ENCODE results near the gene PDE5A. TPM values are rescaled to one million over a fixed set of nuclear protein-coding genes. Genes with fewer than 3 reads are reported as not detected.

The PDE5A gene
- total RNA-seq, 1 donor from 2014 or later, result 0.10 TPM

DNA sequence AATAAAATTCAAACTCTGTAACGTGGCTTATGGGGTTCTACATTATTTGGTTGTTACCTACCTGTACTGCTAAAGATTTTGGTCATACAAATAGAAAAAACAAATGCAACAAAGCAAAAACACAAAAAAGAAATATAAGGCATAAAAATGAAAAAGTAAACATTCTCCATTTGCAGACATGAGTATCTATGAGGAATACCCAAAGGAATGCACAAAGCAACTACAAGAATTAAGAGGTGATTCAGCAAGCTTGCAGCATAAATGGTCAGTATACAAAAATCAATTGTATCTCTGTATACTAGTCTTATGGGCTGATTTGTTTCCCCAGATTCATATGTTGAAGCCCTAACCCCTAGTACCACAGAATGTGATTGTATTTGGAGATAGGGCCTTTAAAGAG, 3.6 kb upstream of the PDE5A start:
- Mint-ChIP-seq H3K27ac (no peak overlapping the region), H3K4me3 (no peak overlapping the region), H3K4me1 (ENCODE audit: low read depth) (peaks cover 15% of the 10 kb centered on the region), H3K9me3 (no peaks in the 10 kb centered on the region), H3K36me3 (ENCODE audit: low read depth) (peaks cover 2% of the 10 kb centered on the region), H3K27me3 (ENCODE audit: insufficient read depth) (peaks cover 45% of the 10 kb centered on the region)
- no peak for DNase-seq (ENCODE audit: low spot score)
- intact Hi-C loops (cut with micrococcal nuclease), result no loop called here

DNA sequence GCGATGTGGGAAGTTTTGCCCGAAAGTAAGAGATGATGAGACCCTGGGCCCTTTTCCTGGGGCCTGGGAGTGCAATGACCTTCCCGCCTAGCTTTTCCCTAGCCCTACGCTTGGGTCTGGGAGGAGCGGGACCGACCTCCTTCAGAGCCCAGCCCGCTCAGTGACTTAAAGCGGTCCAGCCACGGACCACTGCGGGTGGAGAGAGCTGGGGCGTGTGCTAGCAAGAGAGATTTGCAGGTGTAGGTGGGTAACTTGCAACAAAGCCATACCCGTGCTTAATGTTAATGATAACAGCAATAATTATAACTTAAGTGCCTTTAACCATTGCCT, 503 bp upstream of the PDE5A start:
- DNase-seq (ENCODE audit: low spot score), result no peak
- intact Hi-C loops (cut with micrococcal nuclease), result loop anchor here (1.0 to 5.0 kb wide), 4 partner anchors 177 to 1352 kb away; no protein-coding TSS in a partner anchor
- no peak overlapping the region for H3K27ac Mint-ChIP-seq
- H3K4me1 Mint-ChIP-seq (ENCODE audit: low read depth), result peaks cover 23% of the 10 kb centered on the region
- H3K9me3 Mint-ChIP-seq, result no peaks in the 10 kb centered on the region
- H3K36me3 Mint-ChIP-seq (ENCODE audit: low read depth), result peaks cover 2% of the 10 kb centered on the region
- H3K27me3 Mint-ChIP-seq (ENCODE audit: insufficient read depth), result peaks cover 50% of the 10 kb centered on the region
- H3K4me3 Mint-ChIP-seq, result peak overlapping the region; percentile 72

DNA sequence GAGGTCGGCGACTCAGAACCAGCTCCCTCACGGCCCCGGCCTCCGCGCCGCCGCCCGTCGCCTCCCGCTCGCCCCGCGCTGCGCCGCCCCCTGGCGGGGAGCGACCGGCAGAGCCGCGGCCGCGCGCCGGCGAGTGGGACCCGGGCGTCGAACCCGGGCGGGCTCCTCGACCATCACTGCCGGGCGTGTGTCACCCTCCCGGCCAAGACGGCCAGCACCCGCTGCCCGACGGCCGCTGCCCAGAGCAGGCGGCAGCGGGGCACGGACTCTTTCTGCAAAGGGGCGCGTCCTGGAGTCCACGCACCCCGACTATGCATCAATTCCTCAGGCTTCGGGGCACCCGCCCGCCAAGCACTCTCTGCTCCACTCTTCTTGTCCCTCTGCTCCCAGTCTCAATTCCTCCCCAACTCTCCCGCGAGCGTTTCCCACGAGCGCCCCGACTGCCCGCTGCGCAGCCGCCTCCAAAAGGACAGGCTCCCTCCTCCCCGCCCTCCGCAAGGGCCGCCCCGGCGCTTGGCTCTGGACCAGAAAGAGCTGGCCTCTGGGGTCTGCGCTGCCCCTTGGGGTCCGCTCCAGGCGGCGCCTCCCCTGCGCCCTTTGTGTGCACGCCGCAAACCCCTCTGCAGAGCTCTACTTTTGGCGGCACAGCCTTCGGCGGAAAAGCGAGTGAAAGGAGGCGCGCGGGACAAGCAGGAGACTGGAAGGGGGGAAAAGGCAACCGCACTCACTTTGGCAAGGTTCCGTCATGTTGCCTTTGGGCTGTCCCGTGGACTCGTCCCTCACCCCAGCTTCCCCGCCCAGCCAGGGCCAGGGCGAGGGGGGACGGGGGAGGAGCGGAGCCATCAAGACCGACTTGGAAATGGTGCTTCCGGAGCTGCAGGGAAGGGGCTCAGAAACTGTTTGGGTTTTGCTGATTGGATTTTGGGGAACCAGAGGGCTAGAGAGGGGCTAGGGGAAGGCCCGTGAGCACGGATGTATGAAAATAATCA, 1.0 kb downstream of the PDE5A start:
- peaks cover 45% of the 10 kb centered on the region for H3K27me3 Mint-ChIP-seq (ENCODE audit: insufficient read depth)
- peak; percentile 31 for DNase-seq (ENCODE audit: low spot score)
- peaks cover 23% of the 10 kb centered on the region for H3K4me1 Mint-ChIP-seq (ENCODE audit: low read depth)
- peaks cover 2% of the 10 kb centered on the region for H3K36me3 Mint-ChIP-seq (ENCODE audit: low read depth)
- no peak overlapping the region for H3K27ac Mint-ChIP-seq
- H3K4me3 Mint-ChIP-seq, result peak overlapping the region; percentile 86
- H3K9me3 Mint-ChIP-seq, result no peaks in the 10 kb centered on the region
- intact Hi-C loops (cut with micrococcal nuclease), result loop anchor here (1.0 to 5.0 kb wide), 4 partner anchors 68 to 1350 kb away; no protein-coding TSS in a partner anchor

DNA sequence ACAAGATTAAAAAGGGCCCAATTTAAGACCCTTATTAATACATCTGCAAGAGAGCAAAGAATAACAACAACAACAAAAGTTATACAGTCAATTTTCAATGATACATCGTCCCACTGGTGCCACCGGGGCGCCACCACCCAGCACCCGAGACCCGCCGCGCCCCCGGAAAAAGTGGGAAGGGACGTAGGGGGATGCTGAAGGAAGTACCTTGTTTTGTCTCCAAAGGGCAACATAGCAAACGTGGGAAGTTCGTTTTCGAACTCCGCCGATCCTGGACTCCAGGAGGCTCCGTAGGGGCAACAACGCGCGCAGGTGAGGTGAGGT, 1.7 kb downstream of the PDE5A start:
- DNase-seq (ENCODE audit: low spot score), result no peak
- intact Hi-C loops (cut with micrococcal nuclease), result loop anchor here (1.0 to 5.0 kb wide), 3 partner anchors 68 to 1350 kb away; no protein-coding TSS in a partner anchor
- Mint-ChIP-seq H3K36me3 (ENCODE audit: low read depth) (peaks cover 2% of the 10 kb centered on the region), H3K4me3 (peak overlapping the region; percentile 85), H3K9me3 (no peaks in the 10 kb centered on the region), H3K27me3 (ENCODE audit: insufficient read depth) (peaks cover 41% of the 10 kb centered on the region), H3K27ac (no peak overlapping the region), H3K4me1 (ENCODE audit: low read depth) (peaks cover 23% of the 10 kb centered on the region)

DNA sequence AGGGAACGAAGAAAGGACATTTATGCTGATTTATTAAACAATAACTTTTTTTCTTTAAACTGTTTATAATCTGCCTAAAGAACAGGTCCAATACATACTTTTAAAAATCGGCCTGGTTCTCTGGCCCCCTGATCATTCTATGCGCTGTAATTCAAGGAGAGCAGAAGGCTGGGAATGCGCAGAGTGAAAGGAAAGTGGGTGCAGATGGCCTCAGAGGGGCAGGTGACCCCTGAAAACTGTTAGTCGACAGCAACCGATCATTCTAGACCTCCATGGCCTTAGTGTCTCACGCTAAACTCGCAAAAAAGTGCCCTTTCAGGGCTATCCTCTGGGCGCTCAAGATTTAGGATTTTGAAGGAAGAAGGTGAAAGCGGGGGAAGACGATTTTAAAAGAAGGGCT, 2.2 kb downstream of the PDE5A start:
- Mint-ChIP-seq H3K27me3 (ENCODE audit: insufficient read depth) (peaks cover 38% of the 10 kb centered on the region), H3K4me3 (peak overlapping the region; percentile 85), H3K9me3 (no peaks in the 10 kb centered on the region), H3K36me3 (ENCODE audit: low read depth) (peaks cover 2% of the 10 kb centered on the region), H3K27ac (no peak overlapping the region), H3K4me1 (ENCODE audit: low read depth) (peaks cover 23% of the 10 kb centered on the region)
- DNase-seq (ENCODE audit: low spot score), result no peak
- intact Hi-C loops (cut with micrococcal nuclease), result loop anchor here (5.0 kb wide), 2 partner anchors 174 to 1349 kb away; no protein-coding TSS in a partner anchor

DNA sequence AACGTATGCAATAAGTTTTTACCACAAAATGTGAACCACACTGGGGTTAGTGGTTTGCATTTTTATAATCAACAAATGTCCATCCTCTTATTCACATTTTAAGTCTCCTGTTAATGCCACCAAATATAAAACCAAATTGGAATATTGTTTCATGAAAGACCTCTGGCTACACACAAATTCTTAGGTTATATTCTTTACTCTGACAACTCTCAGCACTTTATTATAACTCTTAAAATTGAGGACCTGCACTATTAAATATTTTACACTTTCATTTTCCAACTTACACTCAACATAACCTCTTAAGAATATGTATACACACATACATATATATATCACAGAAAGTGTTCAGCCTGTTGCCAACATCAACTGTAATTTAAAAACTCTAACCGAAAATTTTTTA, 2.8 kb downstream of the PDE5A start:
- intact Hi-C loops (cut with micrococcal nuclease), result loop anchor here (5.0 kb wide), 2 partner anchors 173 to 1348 kb away; no protein-coding TSS in a partner anchor
- no peak overlapping the region for H3K4me3 Mint-ChIP-seq
- DNase-seq (ENCODE audit: low spot score), result no peak
- H3K4me1 Mint-ChIP-seq (ENCODE audit: low read depth), result peaks cover 23% of the 10 kb centered on the region
- H3K27ac Mint-ChIP-seq, result no peak overlapping the region
- H3K36me3 Mint-ChIP-seq (ENCODE audit: low read depth), result peaks cover 2% of the 10 kb centered on the region
- H3K27me3 Mint-ChIP-seq (ENCODE audit: insufficient read depth), result peaks cover 34% of the 10 kb centered on the region
- H3K9me3 Mint-ChIP-seq, result no peaks in the 10 kb centered on the region

DNA sequence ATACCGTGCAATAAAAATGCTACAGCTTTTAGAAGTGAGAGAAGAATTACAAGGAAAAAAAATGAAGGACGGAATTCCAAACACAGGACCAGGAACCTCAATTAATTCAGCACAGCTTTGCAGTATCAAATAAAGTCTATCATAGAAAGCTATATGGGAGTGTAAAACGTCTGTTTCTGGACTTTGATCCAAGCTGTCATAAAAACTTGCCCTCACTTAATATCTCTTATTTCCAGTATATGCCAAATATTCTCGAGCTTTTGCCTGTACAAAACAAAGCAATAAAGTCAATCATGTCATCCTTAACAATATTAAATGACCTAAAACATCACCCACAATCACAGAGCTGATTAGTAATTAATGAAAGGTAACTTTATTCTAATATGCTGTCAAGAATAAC, 4.2 kb downstream of the PDE5A start:
- H3K4me1 Mint-ChIP-seq (ENCODE audit: low read depth), result peaks cover 23% of the 10 kb centered on the region
- H3K9me3 Mint-ChIP-seq, result no peaks in the 10 kb centered on the region
- intact Hi-C loops (cut with micrococcal nuclease), result no loop called here
- no peak overlapping the region for H3K4me3 Mint-ChIP-seq
- peaks cover 2% of the 10 kb centered on the region for H3K36me3 Mint-ChIP-seq (ENCODE audit: low read depth)
- DNase-seq (ENCODE audit: low spot score), result no peak
- peaks cover 30% of the 10 kb centered on the region for H3K27me3 Mint-ChIP-seq (ENCODE audit: insufficient read depth)
- H3K27ac Mint-ChIP-seq, result no peak overlapping the region

DNA sequence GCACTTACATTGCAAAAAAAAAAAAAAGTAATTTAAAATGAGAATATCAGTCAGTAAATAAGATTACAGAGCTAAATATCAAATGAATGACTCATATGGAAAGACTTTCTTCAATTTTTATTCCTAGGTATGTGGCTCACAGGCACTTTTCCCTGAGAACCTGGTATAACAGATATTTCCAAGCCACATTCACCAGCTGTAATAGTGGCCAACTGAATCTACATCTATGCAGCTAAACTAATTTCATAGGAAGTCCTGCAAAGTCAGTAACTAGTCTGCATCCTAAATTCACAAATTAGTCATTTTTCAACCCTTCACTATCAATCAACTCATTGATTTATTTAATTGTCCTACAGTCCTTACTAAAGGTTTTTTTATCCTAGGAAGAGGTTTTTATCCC, 5.6 kb downstream of the PDE5A start:
- Mint-ChIP-seq H3K9me3 (no peaks in the 10 kb centered on the region), H3K27me3 (ENCODE audit: insufficient read depth) (peaks cover 32% of the 10 kb centered on the region), H3K27ac (no peak overlapping the region), H3K36me3 (ENCODE audit: low read depth) (peaks cover 1% of the 10 kb centered on the region), H3K4me1 (ENCODE audit: low read depth) (peaks cover 12% of the 10 kb centered on the region), H3K4me3 (no peak overlapping the region)
- intact Hi-C loops (cut with micrococcal nuclease), result no loop called here
- DNase-seq (ENCODE audit: low spot score), result no peak

DNA sequence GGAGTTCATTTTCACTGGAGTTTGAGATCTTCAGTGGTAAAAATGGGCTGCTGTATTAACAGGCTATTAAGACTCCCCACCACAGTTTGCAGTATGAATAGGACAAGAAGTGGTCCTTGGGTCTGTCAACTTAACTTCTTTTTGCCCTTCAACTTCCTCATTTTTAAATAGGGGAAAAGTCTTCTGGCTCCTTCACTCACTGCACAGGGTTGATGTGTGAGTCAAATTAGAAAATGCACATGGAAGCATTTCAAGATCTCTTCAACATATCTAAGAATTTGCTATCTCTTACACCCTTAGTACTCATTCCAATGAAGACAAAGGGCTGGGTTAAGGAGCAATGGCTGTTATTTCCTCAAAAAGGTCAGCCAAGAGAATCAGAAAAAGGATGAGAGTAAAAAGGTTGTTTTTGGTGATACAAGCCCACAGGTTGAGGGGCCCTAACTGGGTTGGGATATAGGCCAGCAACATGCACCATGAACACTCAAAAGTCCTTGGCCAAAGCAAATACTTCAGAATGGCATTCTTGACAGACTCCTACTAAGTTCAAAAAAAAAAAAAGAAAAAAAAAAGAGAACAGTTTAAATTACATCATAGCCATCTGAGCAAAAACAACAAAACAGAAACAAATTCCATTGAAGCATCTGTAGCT, 13.4 kb downstream of the PDE5A start:
- DNase-seq (ENCODE audit: low spot score), result no peak
- Mint-ChIP-seq H3K27ac (no peak overlapping the region), H3K4me1 (ENCODE audit: low read depth) (no peaks in the 10 kb centered on the region), H3K27me3 (ENCODE audit: insufficient read depth) (peaks cover 12% of the 10 kb centered on the region), H3K36me3 (ENCODE audit: low read depth) (no peaks in the 10 kb centered on the region), H3K9me3 (no peaks in the 10 kb centered on the region), H3K4me3 (no peak overlapping the region)
- intact Hi-C loops (cut with micrococcal nuclease), result no loop called here

DNA sequence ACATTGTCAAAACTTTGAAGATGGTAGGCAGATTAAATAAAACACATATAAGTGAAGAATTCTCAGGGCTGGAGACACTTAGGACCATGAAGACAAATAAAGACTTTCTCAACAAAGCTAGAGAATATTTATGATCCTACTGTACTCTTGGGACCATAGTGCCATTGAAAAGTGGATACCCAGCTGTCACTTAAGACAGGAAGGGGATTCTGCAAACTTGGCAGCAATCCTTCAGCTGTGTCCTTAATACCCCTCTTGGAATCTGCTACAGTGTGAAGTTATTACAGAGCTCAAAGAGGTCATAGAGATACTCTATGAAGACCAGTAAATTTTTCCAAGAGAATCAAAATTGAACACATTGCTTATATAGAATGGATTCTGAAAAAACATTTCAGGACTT, 24.3 kb downstream of the PDE5A start:
- Mint-ChIP-seq H3K4me1 (ENCODE audit: low read depth) (no peaks in the 10 kb centered on the region), H3K4me3 (no peak overlapping the region), H3K27me3 (ENCODE audit: insufficient read depth) (peaks cover 5% of the 10 kb centered on the region), H3K9me3 (no peaks in the 10 kb centered on the region), H3K27ac (no peak overlapping the region), H3K36me3 (ENCODE audit: low read depth) (no peaks in the 10 kb centered on the region)
- DNase-seq (ENCODE audit: low spot score), result no peak
- intact Hi-C loops (cut with micrococcal nuclease), result no loop called here

DNA sequence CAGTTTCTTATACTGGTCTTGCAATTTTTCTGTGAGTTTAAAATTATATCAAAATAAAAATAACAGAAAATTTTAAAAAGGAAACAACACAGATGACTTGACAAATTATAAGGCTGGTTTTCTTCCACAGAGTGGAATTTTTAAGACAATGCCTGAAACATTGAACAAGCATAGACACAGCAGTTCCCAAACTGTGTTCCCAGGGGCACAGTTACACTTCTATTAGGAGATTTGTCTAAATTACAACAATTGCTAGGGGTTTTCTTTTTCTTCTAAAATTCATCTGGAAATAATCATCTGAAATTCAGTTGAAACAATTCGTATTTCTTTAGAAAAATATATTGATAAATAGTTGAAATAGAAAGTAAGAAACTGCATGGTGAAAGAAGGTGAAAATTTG, 26.2 kb downstream of the PDE5A start:
- intact Hi-C loops (cut with micrococcal nuclease), result no loop called here
- Mint-ChIP-seq H3K36me3 (ENCODE audit: low read depth) (no peaks in the 10 kb centered on the region), H3K4me3 (no peak overlapping the region), H3K4me1 (ENCODE audit: low read depth) (no peaks in the 10 kb centered on the region), H3K27ac (no peak overlapping the region), H3K27me3 (ENCODE audit: insufficient read depth) (peaks cover 10% of the 10 kb centered on the region), H3K9me3 (peaks cover 4% of the 10 kb centered on the region)
- DNase-seq (ENCODE audit: low spot score), result no peak

DNA sequence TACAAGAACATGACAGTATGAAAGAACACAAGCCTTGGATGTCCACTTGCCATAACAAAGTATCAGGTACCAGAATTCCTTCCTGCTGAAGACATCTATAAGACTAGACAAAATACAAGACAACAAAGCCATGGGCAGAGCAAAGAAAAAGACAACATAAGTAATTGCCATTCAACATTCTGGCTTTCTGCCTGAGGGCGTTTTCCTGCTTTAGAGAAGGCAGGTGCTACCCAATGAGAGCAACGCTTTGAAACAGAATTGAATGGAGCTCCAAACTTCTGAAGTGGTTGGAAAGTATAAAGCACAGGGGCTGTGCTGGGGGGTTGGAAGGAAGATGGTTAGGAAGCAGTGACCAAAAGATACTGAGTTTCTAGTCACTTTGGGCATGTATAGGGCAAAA, 30.1 kb downstream of the PDE5A start:
- intact Hi-C loops (cut with micrococcal nuclease), result no loop called here
- Mint-ChIP-seq H3K27ac (no peak overlapping the region), H3K4me3 (no peak overlapping the region), H3K4me1 (ENCODE audit: low read depth) (no peaks in the 10 kb centered on the region), H3K27me3 (ENCODE audit: insufficient read depth) (peaks cover 6% of the 10 kb centered on the region), H3K36me3 (ENCODE audit: low read depth) (no peaks in the 10 kb centered on the region), H3K9me3 (peaks cover 4% of the 10 kb centered on the region)
- no peak for DNase-seq (ENCODE audit: low spot score)

DNA sequence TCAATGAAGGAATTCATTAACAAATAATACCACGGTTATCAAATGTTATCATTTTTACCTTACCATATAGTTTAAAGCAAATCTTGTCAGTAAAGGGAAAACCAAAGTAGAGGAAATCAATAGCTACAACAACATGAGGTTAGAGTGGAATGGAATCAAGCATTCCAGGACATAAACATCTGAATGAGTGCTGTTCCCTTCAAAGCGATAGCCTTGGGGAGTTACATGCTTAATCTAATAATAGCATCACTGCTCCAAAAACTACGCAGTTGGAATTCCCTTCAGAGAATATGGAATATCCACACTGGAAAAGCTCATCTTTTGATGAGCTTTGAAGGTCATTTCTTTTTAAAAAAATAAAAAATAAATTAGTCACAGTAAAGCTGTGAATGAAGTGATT, 31.2 kb downstream of the PDE5A start:
- intact Hi-C loops (cut with micrococcal nuclease), result no loop called here
- no peak overlapping the region for H3K27ac Mint-ChIP-seq
- H3K4me1 Mint-ChIP-seq (ENCODE audit: low read depth), result no peaks in the 10 kb centered on the region
- H3K9me3 Mint-ChIP-seq, result peaks cover 4% of the 10 kb centered on the region
- no peaks in the 10 kb centered on the region for H3K36me3 Mint-ChIP-seq (ENCODE audit: low read depth)
- H3K4me3 Mint-ChIP-seq, result no peak overlapping the region
- H3K27me3 Mint-ChIP-seq (ENCODE audit: insufficient read depth), result peaks cover 6% of the 10 kb centered on the region
- DNase-seq (ENCODE audit: low spot score), result no peak

All from activated T-helper 1 cell treated with anti-CD3 and anti-CD28 coated beads, Interleukin-12 subunit alpha, Interleukin-12 subunit beta, Interleukin-2, Interleukin-4 antibody, amounts not matched to agents 30 ng/mL and 10 ng/mL and 1 ng/mL, durations not matched to agents 14 hours and 24 hours and 36 hours (primary cell).